Trophoblast cell (in vitro differentiated cells and primary cell): Measurements from ENCODE around the gene PIPOX.
A peak's percentile ranks its signal among the peaks of the same experiment; 100 is the strongest.

Source experiments
- DNase-seq, 2 donors: peaks; one replicate each; pipeline ENCODE4 v3.0.0-alpha.2; 2016
- H2AFZ ChIP-seq: 2 replicates; pipeline ENCODE4 v1.6.1; 2013; ENCODE audit warnings: low read length, moderate library complexity, mild to moderate bottlenecking; ENCODE audit not compliant: insufficient read depth, poor library complexity
- H2AK5ac ChIP-seq: 2 replicates; pipeline ENCODE4 v1.6.1; 2013; ENCODE audit warnings: mild to moderate bottlenecking, low read length
- H2BK120ac ChIP-seq: 2 replicates; pipeline ENCODE4 v1.6.1; 2013; ENCODE audit warnings: low read length, mild to moderate bottlenecking, moderate library complexity; ENCODE audit not compliant: insufficient read depth, poor library complexity
- H2BK12ac ChIP-seq: 2 replicates; pipeline ENCODE4 v1.6.1; 2013; ENCODE audit warnings: mild to moderate bottlenecking, low read length, moderate library complexity
- H2BK5ac ChIP-seq: 2 replicates; pipeline ENCODE4 v1.6.1; 2013; ENCODE audit warnings: low read length, low read depth, moderate library complexity, mild to moderate bottlenecking; ENCODE audit not compliant: poor library complexity
- H3K14ac ChIP-seq: 2 replicates; pipeline ENCODE4 v1.6.1; 2013; ENCODE audit warnings: mild to moderate bottlenecking, low read length
- H3K18ac ChIP-seq: 2 replicates; pipeline ENCODE4 v1.6.1; 2013; ENCODE audit warnings: mild to moderate bottlenecking, low read length
- H3K23ac ChIP-seq: 2 replicates; pipeline ENCODE4 v1.6.1; 2013; ENCODE audit warnings: low read length
- H3K27ac ChIP-seq: 2 replicates; pipeline ENCODE4 v1.5.1; 2013; ENCODE audit warnings: low read depth, mild to moderate bottlenecking, inconsistent platforms, low read length, moderate library complexity
- H3K27me3 ChIP-seq: 2 replicates; pipeline ENCODE4 v1.6.1; 2013; ENCODE audit warnings: inconsistent platforms, mild to moderate bottlenecking, low read length, moderate library complexity; ENCODE audit not compliant: insufficient read depth
- H3K36me3 ChIP-seq, 2 experiments: 1 replicate in 1 of 2; 2 replicates in 1 of 2; pipeline ENCODE4 v1.6.1; 2013; ENCODE audit warnings: low read length in 2 of 2, mild to moderate bottlenecking in 2 of 2, moderate library complexity in 1 of 2; ENCODE audit not compliant: insufficient read depth in 2 of 2, control insufficient read depth in 1 of 2
- H3K4ac ChIP-seq: 2 replicates; pipeline ENCODE4 v1.6.1; 2013; ENCODE audit warnings: low read depth, mild to moderate bottlenecking, low read length, moderate library complexity
- H3K4me1 ChIP-seq, 2 experiments: 1 replicate in 1 of 2; 2 replicates in 1 of 2; pipeline ENCODE4 v1.6.1; 2013; ENCODE audit warnings: low read length in 2 of 2, mild to moderate bottlenecking in 2 of 2, moderate library complexity in 1 of 2; ENCODE audit not compliant: insufficient read depth in 2 of 2, control insufficient read depth in 1 of 2
- H3K4me2 ChIP-seq: 2 replicates; pipeline ENCODE4 v1.6.1; 2013; ENCODE audit warnings: inconsistent platforms, mild to moderate bottlenecking, low read length, moderate library complexity
- H3K4me3 ChIP-seq: 2 replicates; pipeline ENCODE4 v1.5.1; 2013; ENCODE audit warnings: mild to moderate bottlenecking, low read depth, low read length, inconsistent platforms
- H3K79me1 ChIP-seq: one replicate; pipeline ENCODE4 v1.6.1; 2013; ENCODE audit warnings: low read length
- H3K79me2 ChIP-seq: 2 replicates; pipeline ENCODE4 v1.6.1; 2013; ENCODE audit warnings: low read length, mild to moderate bottlenecking; ENCODE audit not compliant: control insufficient read depth, insufficient read depth, poor library complexity
- H3K9ac ChIP-seq: 2 replicates; pipeline ENCODE4 v1.6.1; 2013; ENCODE audit warnings: mild to moderate bottlenecking, low read length
- H3K9me3 ChIP-seq: 2 replicates; pipeline ENCODE4 v1.6.1; 2013; ENCODE audit warnings: low read depth, mild to moderate bottlenecking, control low read depth, inconsistent platforms, low read length; ENCODE audit not compliant: insufficient read depth
- H4K12ac ChIP-seq: 2 replicates; pipeline ENCODE4 v1.6.1; 2013; ENCODE audit warnings: low read depth, mild to moderate bottlenecking, low read length, moderate library complexity
- H4K8ac ChIP-seq: 2 replicates; pipeline ENCODE4 v1.6.1; 2013; ENCODE audit warnings: low read depth, mild to moderate bottlenecking, low read length, moderate library complexity
- H4K91ac ChIP-seq: one replicate; pipeline ENCODE4 v1.6.1; 2013; ENCODE audit warnings: low read depth, mild to moderate bottlenecking, low read length, moderate library complexity
- WGBS: extraction: QIAGEN DNeasy Blood & Tissue Kit; methylation state at CpG from one replicate; pipeline ENCODE4 v1.1.7; 2013; ENCODE audit warnings: missing lambda C conversion rate; ENCODE audit not compliant: insufficient read length, insufficient coverage; ENCODE audit errors: extremely low coverage; 5-methylcytosine and 5-hydroxymethylcytosine counted together

The PIPOX gene

GRCh38 chr17:29041091-29041490 lies 1.9 kb upstream of the PIPOX start:
- Histone ChIP-seq H3K4me3 (no peak overlapping the region), H2AFZ (no peak overlapping the region), H3K4me1 (peaks cover 2 to 7% of the 10 kb centered on the region in 2 experiments), H4K91ac (no peak overlapping the region), H3K4me2 (no peak overlapping the region), H4K12ac (no peak overlapping the region), H2AK5ac (no peak overlapping the region), H4K8ac (no peak overlapping the region), H3K79me2 (no peaks in the 10 kb centered on the region), H3K23ac (no peak overlapping the region), H3K9me3 (no peaks in the 10 kb centered on the region), H3K14ac (no peak overlapping the region), H3K27ac (no peak overlapping the region), H3K79me1 (no peaks in the 10 kb centered on the region), H2BK12ac (no peak overlapping the region), H3K9ac (no peak overlapping the region), H3K27me3 (no peaks in the 10 kb centered on the region), H2BK5ac (no peak overlapping the region), H3K18ac (no peak overlapping the region), H2BK120ac (no peak overlapping the region), H3K4ac (no peak overlapping the region), H3K36me3 (no peaks in the 10 kb centered on the region)
- WGBS, result no CpG with 5 or more reads among the region's 2 CpGs
- peak; percentile 95 to 96 for DNase-seq

- no peak for DNase-seq
- Histone ChIP-seq H3K14ac (no peak overlapping the region), H3K27ac (no peak overlapping the region), H2AK5ac (no peak overlapping the region), H2BK5ac (no peak overlapping the region), H4K12ac (no peak overlapping the region), H3K79me2 (no peaks in the 10 kb centered on the region), H4K91ac (no peak overlapping the region), H2BK12ac (no peak overlapping the region), H3K4ac (no peak overlapping the region), H3K79me1 (no peaks in the 10 kb centered on the region), H4K8ac (no peak overlapping the region), H3K4me3 (no peak overlapping the region), H3K4me1 (peaks cover 2 to 8% of the 10 kb centered on the region in 2 experiments), H2AFZ (no peak overlapping the region), H2BK120ac (no peak overlapping the region), H3K18ac (no peak overlapping the region), H3K9ac (no peak overlapping the region), H3K9me3 (no peaks in the 10 kb centered on the region), H3K27me3 (no peaks in the 10 kb centered on the region), H3K23ac (no peak overlapping the region), H3K4me2 (no peak overlapping the region), H3K36me3 (no peaks in the 10 kb centered on the region)
- no CpG with 5 or more reads among the region's 6 CpGs for whole genome bisulfite sequencing
These were observed 1.4 kb upstream of the PIPOX start for GRCh38 chr17:29041571-29041970.

GRCh38 chr17:29042026-29042678 lies 789 bp upstream of the PIPOX start:
- H4K8ac ChIP-seq, result no peak overlapping the region
- H3K79me2 ChIP-seq, result no peaks in the 10 kb centered on the region
- no peak overlapping the region for H2BK12ac ChIP-seq
- H3K4ac ChIP-seq, result no peak overlapping the region
- WGBS, result no CpG with 5 or more reads among the region's 11 CpGs
- H3K27ac ChIP-seq, result no peak overlapping the region
- no peak overlapping the region for H3K9ac ChIP-seq
- no peak overlapping the region for H3K4me3 ChIP-seq
- no peak overlapping the region for H2BK120ac ChIP-seq
- H3K14ac ChIP-seq, result no peak overlapping the region
- H2AK5ac ChIP-seq, result no peak overlapping the region
- no peak overlapping the region for H4K12ac ChIP-seq
- H2AFZ ChIP-seq, result no peak overlapping the region
- no peaks in the 10 kb centered on the region for H3K79me1 ChIP-seq
- H2BK5ac ChIP-seq, result no peak overlapping the region
- no peak overlapping the region for H4K91ac ChIP-seq
- no peak overlapping the region for H3K23ac ChIP-seq
- no peaks in the 10 kb centered on the region for H3K36me3 ChIP-seq
- H3K18ac ChIP-seq, result no peak overlapping the region
- no peaks in the 10 kb centered on the region for H3K9me3 ChIP-seq
- H3K4me2 ChIP-seq, result no peak overlapping the region
- no peak for DNase-seq
- no peaks in the 10 kb centered on the region for H3K27me3 ChIP-seq
- H3K4me1 ChIP-seq, result peaks cover 2 to 9% of the 10 kb centered on the region in 2 experiments

GRCh38 chr17:29043539-29044145 lies 701 bp downstream of the PIPOX start:
- Histone ChIP-seq H2BK12ac (no peak overlapping the region), H3K79me1 (no peaks in the 10 kb centered on the region), H4K12ac (no peak overlapping the region), H3K14ac (no peak overlapping the region), H2BK120ac (no peak overlapping the region), H3K9ac (no peak overlapping the region), H3K4me2 (no peak overlapping the region), H3K27ac (no peak overlapping the region), H3K4me3 (no peak overlapping the region), H3K27me3 (no peaks in the 10 kb centered on the region), H3K23ac (no peak overlapping the region), H4K8ac (no peak overlapping the region), H2BK5ac (no peak overlapping the region), H2AFZ (no peak overlapping the region), H3K4ac (no peak overlapping the region), H4K91ac (no peak overlapping the region), H3K18ac (no peak overlapping the region), H3K36me3 (no peaks in the 10 kb centered on the region), H3K9me3 (no peaks in the 10 kb centered on the region), H2AK5ac (no peak overlapping the region), H3K79me2 (no peaks in the 10 kb centered on the region), H3K4me1 (peaks cover 3 to 11% of the 10 kb centered on the region in 2 experiments)
- peak in 1 of 2 donors; percentile 51 for DNase-seq
- WGBS, result no CpG with 5 or more reads among the region's 3 CpGs
